ENCODE data around the gene IL33.

DNA sequence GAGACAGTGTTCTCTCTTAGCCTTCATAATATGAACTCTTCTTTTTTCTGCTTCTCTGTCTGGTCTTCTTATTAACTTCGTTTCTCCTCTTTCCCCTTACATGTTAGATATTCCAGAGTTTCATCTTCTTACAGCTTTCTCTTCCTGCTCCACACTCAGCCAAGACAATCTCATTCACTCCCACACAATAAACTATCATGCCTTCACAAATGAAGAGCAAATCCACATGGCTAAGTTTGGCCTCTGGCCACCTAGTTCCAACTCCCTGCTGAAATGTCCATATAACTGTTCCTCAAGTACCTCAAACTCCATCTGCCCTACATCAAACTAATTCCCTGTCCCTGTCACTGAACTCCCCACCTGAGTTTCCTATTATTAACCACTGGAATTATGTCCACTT, 18.4 kb downstream of the IL33 start:
- TF ChIP-seq TAF1 (IDR thresholded peaks at IDR 0.05; ENCODE audit: borderline replicate concordance, low read depth, low read length) (no peak), CTCF (IDR thresholded peaks at IDR 0.05) (no peak), POLR2AphosphoS5 (IDR thresholded peaks at IDR 0.05; ENCODE audit: low read depth, low read length) (no peak), SMC3 (IDR thresholded peaks at IDR 0.05; ENCODE audit: low read depth, low read length) (no peak), EZH2phosphoT487 (IDR thresholded peaks at IDR 0.05; ENCODE audit: borderline replicate concordance, low read depth) (no peak), FOSL2 (IDR thresholded peaks at IDR 0.05; ENCODE audit: borderline replicate concordance, low read depth) (no peak), GABPA (IDR thresholded peaks at IDR 0.05; ENCODE audit: low read depth) (no peak), JUND (IDR thresholded peaks at IDR 0.05) (no peak), IRF3 (IDR thresholded peaks at IDR 0.05; ENCODE audit: low read depth, low read length) (no peak), EP300 (IDR thresholded peaks at IDR 0.05; ENCODE audit: borderline replicate concordance in 1 of 2, low read depth in 1 of 2, low read length in 1 of 2) (no peak), RAD21 (IDR thresholded peaks at IDR 0.05; ENCODE audit: low read length) (no peak), GATA2 (CRISPR knock-in tag; IDR thresholded peaks at IDR 0.05) (no peak)

Measured in SK-N-SH (cell line).